Neural progenitor cell (in vitro differentiated cells): ENCODE measurements around the gene KDF1.

Experiments
- CTCF ChIP-seq: fragments of 200-600 bp; sonication (generic); IDR thresholded peaks from 2 replicates; pipeline ENCODE4 v1.5.1; 2017; ENCODE audit warnings: antibody characterized with exemption, mild to moderate bottlenecking
- EZH2 ChIP-seq: fragments of 200-600 bp; sonication (generic); IDR thresholded peaks from 2 replicates; pipeline ENCODE4 v1.6.1; 2017; ENCODE audit warnings: antibody characterized with exemption, mild to moderate bottlenecking, moderate library complexity
- EZH2phosphoT487 ChIP-seq: fragments of 200-600 bp; sonication (generic); IDR thresholded peaks from 2 replicates; pipeline ENCODE4 v1.6.1; 2017; ENCODE audit warnings: antibody characterized with exemption

GRCh38 chr1:26936823-26937222, 23.4 kb downstream of the KDF1 start:
- TF ChIP-seq EZH2phosphoT487: no peak
- TF ChIP-seq CTCF: no peak
- TF ChIP-seq EZH2: no peak
